ENCODE measurements around the gene LSG1.
A peak's percentile ranks its signal among the peaks of the same experiment; 100 is the strongest.

Gene LSG1

DNA sequence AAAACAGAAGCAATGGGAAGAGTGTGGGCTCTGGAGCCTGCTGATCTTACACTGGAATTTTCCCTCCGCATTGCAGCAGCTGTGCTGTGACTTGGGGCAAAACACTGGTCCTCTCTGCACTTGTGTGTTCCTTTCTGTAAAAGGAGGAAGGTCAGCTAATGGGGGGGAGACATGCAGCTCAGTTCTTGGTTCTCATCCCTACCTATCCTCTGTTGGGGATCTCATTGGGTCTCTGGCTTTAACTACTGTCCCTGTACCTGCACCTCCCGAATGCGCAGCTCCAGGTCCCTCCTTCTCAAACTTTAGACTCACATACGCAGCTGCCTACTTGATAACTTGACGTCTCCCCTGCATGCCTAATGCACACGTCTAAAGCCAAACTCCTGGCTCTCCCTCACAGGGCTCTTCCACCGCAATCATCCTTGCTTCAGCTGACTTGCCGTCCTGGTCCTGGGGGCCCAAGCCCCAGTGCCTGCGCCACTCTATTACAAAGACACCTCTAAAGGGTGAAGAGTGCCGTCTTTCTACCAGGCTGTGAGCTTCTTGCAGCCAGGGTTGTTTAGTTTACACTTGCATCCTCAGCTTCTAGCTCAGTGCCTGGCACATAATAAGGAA lies 32.9 kb downstream of the LSG1 start:
- intact Hi-C loops (cut with DNase I; ENCODE audit: low total_unique reads): no loop called here
- Histone ChIP-seq H3K27ac (no peak overlapping the region), H3K36me3 (peaks cover 15 to 41% (median 28%) of the 10 kb centered on the region in 3 donors), H3K4me3 (no peak overlapping the region), H3K27me3 (no peaks in the 10 kb centered on the region), H3K4me1 (peaks cover 0 to 7% (median 6%) of the 10 kb centered on the region in 4 donors), H3K9me3 (no peaks in the 10 kb centered on the region)
- no peak for DNase-seq
- TF ChIP-seq, protein P1, sequence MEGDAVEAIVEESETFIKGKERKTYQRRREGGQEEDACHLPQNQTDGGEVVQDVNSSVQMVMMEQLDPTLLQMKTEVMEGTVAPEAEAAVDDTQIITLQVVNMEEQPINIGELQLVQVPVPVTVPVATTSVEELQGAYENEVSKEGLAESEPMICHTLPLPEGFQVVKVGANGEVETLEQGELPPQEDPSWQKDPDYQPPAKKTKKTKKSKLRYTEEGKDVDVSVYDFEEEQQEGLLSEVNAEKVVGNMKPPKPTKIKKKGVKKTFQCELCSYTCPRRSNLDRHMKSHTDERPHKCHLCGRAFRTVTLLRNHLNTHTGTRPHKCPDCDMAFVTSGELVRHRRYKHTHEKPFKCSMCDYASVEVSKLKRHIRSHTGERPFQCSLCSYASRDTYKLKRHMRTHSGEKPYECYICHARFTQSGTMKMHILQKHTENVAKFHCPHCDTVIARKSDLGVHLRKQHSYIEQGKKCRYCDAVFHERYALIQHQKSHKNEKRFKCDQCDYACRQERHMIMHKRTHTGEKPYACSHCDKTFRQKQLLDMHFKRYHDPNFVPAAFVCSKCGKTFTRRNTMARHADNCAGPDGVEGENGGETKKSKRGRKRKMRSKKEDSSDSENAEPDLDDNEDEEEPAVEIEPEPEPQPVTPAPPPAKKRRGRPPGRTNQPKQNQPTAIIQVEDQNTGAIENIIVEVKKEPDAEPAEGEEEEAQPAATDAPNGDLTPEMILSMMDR (IDR thresholded peaks at IDR 0.05): no peak

DNA sequence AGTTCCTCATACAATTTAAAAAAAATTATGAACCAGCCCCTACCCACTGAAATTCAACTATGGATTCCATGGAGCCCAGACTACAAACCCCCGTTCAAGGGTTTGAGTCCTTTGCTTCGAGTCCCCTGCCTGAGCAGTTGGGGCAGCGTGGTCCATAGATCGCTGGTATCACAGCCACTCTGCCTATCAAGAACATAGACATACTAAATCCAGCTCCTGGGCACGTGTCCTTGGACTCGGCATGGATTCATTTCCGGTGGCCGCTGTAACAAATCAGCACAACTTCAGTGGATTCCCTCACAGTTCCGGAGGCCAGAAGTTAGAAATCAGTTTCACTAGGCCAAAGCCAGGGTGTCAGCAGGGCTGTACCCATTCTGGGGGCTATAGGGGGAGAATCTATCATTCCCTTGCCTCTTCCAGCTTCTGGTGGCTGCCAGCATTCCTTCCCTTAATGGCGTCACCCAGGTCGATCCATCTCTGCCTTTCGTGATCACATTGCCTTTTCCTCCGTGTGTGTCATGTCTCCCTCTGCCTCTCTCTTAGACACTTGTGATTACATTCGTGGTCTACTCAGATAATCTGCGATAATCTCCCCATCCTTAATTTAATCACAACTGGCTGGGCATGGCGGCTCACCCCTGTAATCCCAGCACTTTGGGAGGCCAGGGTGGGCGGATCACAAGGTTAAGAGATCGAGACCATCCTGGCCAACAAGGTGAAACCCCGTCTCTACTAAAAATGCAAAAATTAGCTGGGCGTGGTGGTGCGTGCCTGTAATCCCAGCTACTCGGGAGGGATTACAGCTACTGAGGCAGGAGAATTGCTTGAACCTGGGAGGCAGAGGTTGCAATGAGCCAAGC lies 34.2 kb downstream of the LSG1 start:
- Histone ChIP-seq H3K9me3 (no peaks in the 10 kb centered on the region), H3K27ac (no peak overlapping the region), H3K27me3 (no peaks in the 10 kb centered on the region), H3K36me3 (peaks cover 11 to 28% (median 17%) of the 10 kb centered on the region in 3 donors), H3K4me3 (no peak overlapping the region), H3K4me1 (peaks cover 0 to 14% (median 7%) of the 10 kb centered on the region in 4 donors)
- TF ChIP-seq, protein P1 (IDR thresholded peaks at IDR 0.05): no peak
- intact Hi-C loops (cut with DNase I; ENCODE audit: low total_unique reads): no loop called here
- DNase-seq: no peak

DNA sequence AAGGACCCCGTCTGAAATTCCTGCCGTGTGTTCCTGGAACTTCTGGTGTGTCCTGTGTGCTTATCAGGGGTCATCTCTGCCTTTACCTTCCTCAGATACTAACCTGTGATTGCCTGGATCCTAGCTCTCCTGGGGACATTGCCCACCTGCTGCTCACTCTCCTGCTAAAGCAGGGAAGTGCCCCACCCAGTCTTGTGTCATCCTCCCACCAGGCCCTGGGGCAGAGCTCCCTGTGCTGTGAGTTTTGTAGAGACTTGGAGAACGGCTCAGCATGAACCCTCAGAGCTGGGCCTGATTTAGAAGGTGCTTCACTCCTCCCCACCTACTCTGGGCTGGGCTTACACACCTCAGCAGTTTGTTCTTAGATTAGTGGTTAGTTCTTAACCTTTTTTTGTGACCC lies 34.9 kb downstream of the LSG1 start:
- H3K27ac ChIP-seq: no peak overlapping the region
- H3K4me3 ChIP-seq: no peak overlapping the region
- peaks cover 9 to 24% (median 14%) of the 10 kb centered on the region in 3 donors for H3K36me3 ChIP-seq
- DNase-seq: no peak
- H3K4me1 ChIP-seq: peaks cover 0 to 16% (median 8%) of the 10 kb centered on the region in 4 donors
- no peaks in the 10 kb centered on the region for H3K27me3 ChIP-seq
- intact Hi-C loops (cut with DNase I; ENCODE audit: low total_unique reads): no loop called here
- H3K9me3 ChIP-seq: no peaks in the 10 kb centered on the region
- TF ChIP-seq, protein P1 (IDR thresholded peaks at IDR 0.05): no peak

DNA sequence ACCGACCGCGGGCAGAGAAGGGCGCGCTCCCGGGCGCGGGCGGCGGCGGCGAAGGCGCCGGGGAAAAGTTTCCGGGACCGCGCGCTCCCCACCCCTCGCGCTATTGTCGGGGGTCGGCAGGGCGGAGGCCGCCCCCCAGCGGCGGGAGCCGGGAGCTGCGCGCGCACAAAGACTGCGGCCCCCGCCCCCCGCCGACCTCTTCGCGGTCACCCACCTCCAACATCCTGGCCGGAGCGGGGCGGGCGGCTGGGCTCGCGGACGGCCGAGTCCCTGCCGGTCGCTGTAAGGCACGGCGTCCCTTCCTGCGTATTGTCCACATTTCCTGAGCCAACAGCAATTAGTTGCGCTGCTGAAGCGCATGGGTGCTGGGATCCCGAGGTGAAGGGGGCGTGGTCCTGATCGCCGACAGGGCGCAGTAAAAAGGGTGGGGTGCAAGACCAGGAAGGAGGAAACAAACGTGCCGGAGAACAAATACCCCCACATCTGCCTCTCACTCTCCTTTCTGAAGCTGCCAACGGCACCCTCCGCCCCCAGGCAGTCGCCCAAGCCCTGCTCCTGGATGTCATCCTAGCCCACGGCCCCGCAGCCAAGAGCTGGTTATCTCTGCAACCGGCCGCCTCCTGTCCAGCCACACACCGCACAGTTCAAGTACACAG lies 38.5 kb downstream of the LSG1 start, which contains the start of gene TMEM44:
TMEM44 (minus strand) TSS at position 71 of the 656 bp plus-strand sequence. CDS start 204 bp downstream, outside the sequence.
- H3K36me3 ChIP-seq: no peaks in the 10 kb centered on the region
- intact Hi-C loops (cut with DNase I; ENCODE audit: low total_unique reads): no loop called here
- H3K4me3 ChIP-seq: peak within 1 kb of the TSS; percentile 58 to 64
- TF ChIP-seq, protein P1 (IDR thresholded peaks at IDR 0.05): peak; percentile 34 to 45
- H3K27ac ChIP-seq: peak within 1 kb of the TSS; percentile 54 to 66
- no peaks in the 10 kb centered on the region for H3K27me3 ChIP-seq
- no peaks in the 10 kb centered on the region for H3K9me3 ChIP-seq
- H3K4me1 ChIP-seq: peaks cover 0 to 9% (median 2%) of the 10 kb centered on the region in 4 donors
- DNase-seq: peak; percentile 59 to 76

DNA sequence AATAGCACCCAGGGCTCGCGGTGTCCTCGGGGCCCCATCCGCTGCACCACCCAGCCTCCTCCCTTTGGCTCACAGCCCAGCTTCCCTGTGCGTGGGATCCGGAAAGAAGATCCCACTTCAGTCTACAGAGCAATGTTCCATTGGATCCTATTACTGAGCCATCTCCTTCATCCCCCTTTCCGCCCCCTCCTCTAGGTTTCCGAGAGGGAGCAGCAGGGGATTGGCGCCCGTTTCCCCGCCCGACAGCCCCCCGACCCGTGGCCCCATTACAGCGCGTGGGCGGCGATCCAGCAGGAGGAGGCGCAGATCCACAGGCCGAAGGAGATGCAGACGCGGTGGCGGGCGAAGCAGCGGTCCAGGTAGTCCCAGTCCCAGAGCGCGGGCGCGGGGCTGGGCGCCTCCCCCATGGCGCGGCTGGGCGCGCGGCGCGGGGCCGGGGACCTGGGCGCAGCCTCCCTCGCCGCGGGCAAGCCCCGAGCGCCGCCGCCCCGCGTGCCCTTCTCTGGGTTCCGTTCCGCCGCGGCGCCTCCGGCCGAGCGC lies 39.1 kb downstream of the LSG1 start:
- Histone ChIP-seq H3K27me3 (no peaks in the 10 kb centered on the region), H3K36me3 (no peaks in the 10 kb centered on the region), H3K27ac (peak overlapping the region; percentile 54 to 66), H3K4me3 (peak overlapping the region; percentile 58 to 64), H3K9me3 (no peaks in the 10 kb centered on the region), H3K4me1 (peaks cover 0 to 9% (median 2%) of the 10 kb centered on the region in 4 donors)
- peak in 1 of 2 donors; percentile 61 for DNase-seq
- intact Hi-C loops (cut with DNase I; ENCODE audit: low total_unique reads): no loop called here
- TF ChIP-seq, protein P1 (IDR thresholded peaks at IDR 0.05): no peak

Measured in tibial artery (tissue), 4 donors.